ENCODE measurements around the gene HINT1. TPM values are rescaled to one million over a fixed set of nuclear protein-coding genes. Genes with fewer than 3 reads are reported as not detected.

HINT1 gene
- total RNA-seq, 2 donors from 2014 or later: 121 to 328 TPM

GRCh38 chr5:131209506-131210150, 44.6 kb upstream of the HINT1 start:
- Histone ChIP-seq H3K4me3 (no peak overlapping the region), H3K27me3 (replicated peaks; ENCODE audit: insufficient read depth) (no peaks in the 10 kb centered on the region)
- intact Hi-C loops (cut with DNase I): no loop called here

GRCh38 chr5:131209175-131209505, 44.1 kb upstream of the HINT1 start:
- TF ChIP-seq POLR2AphosphoS5 (IDR thresholded peaks at IDR 0.05): no peak
- Histone ChIP-seq H3K4me3 (no peak overlapping the region), H3K9me3 (no peaks in the 10 kb centered on the region), H3K27ac (no peak overlapping the region), H3K36me3 (no peaks in the 10 kb centered on the region), H3K4me1 (replicated peaks) (no peaks in the 10 kb centered on the region), H3K27me3 (replicated peaks; ENCODE audit: insufficient read depth) (no peaks in the 10 kb centered on the region)
- intact Hi-C loops (cut with DNase I): no loop called here
- no peak for DNase-seq (ENCODE audit: low spot score)
- WGBS: 77% methylated on average over 1 of the region's 1 CpG

More at GRCh38 chr5:131209506-131210150, 44.6 kb upstream of the HINT1 start:
- Histone ChIP-seq H3K9me3 (no peaks in the 10 kb centered on the region), H3K4me1 (replicated peaks) (no peaks in the 10 kb centered on the region), H3K27ac (no peak overlapping the region), H3K36me3 (no peaks in the 10 kb centered on the region)
- 55% methylated on average over 6 of the region's 6 CpGs for WGBS
- no peak for TF ChIP-seq POLR2A (IDR thresholded peaks at IDR 0.05)
- no peak for DNase-seq (ENCODE audit: low spot score)

GRCh38 chr5:131206772-131207171, 41.7 kb upstream of the HINT1 start:
- TF ChIP-seq POLR2A (IDR thresholded peaks at IDR 0.05) (no peak), CTCF (IDR thresholded peaks at IDR 0.05) (no peak), POLR2AphosphoS5 (IDR thresholded peaks at IDR 0.05) (no peak)
- WGBS: 24% methylated on average over 1 of the region's 1 CpG

GRCh38 chr5:131206061-131206460, 41.0 kb upstream of the HINT1 start:
- Histone ChIP-seq H3K4me3 (no peak overlapping the region), H3K9me3 (no peaks in the 10 kb centered on the region), H3K27me3 (replicated peaks; ENCODE audit: insufficient read depth) (no peaks in the 10 kb centered on the region), H3K36me3 (no peaks in the 10 kb centered on the region), H3K4me1 (replicated peaks) (no peaks in the 10 kb centered on the region), H3K27ac (no peak overlapping the region)
- DNase-seq (ENCODE audit: low spot score): no peak
- TF ChIP-seq POLR2A (IDR thresholded peaks at IDR 0.05) (no peak), CTCF (IDR thresholded peaks at IDR 0.05) (no peak), POLR2AphosphoS5 (IDR thresholded peaks at IDR 0.05) (no peak)
- intact Hi-C loops (cut with DNase I): no loop called here
- WGBS: 80% methylated on average over 2 of the region's 2 CpGs

More at GRCh38 chr5:131206772-131207171, 41.7 kb upstream of the HINT1 start:
- no peak overlapping the region for H3K27ac ChIP-seq
- DNase-seq (ENCODE audit: low spot score): no peak
- intact Hi-C loops (cut with DNase I): no loop called here
- no peak overlapping the region for H3K4me3 ChIP-seq
- H3K4me1 ChIP-seq (replicated peaks): no peaks in the 10 kb centered on the region
- H3K27me3 ChIP-seq (replicated peaks; ENCODE audit: insufficient read depth): no peaks in the 10 kb centered on the region
- no peaks in the 10 kb centered on the region for H3K36me3 ChIP-seq
- H3K9me3 ChIP-seq: no peaks in the 10 kb centered on the region

- H3K36me3 ChIP-seq: no peaks in the 10 kb centered on the region
- no peak overlapping the region for H3K4me3 ChIP-seq
- H3K27me3 ChIP-seq (replicated peaks; ENCODE audit: insufficient read depth): no peaks in the 10 kb centered on the region
- TF ChIP-seq POLR2AphosphoS5 (IDR thresholded peaks at IDR 0.05): no peak
- TF ChIP-seq POLR2A (IDR thresholded peaks at IDR 0.05): no peak
- TF ChIP-seq CTCF (IDR thresholded peaks at IDR 0.05): no peak
- intact Hi-C loops (cut with DNase I): no loop called here
- no peaks in the 10 kb centered on the region for H3K4me1 ChIP-seq (replicated peaks)
- WGBS: 69% methylated on average over 2 of the region's 2 CpGs
- H3K9me3 ChIP-seq: no peaks in the 10 kb centered on the region
- no peak for DNase-seq (ENCODE audit: low spot score)
- H3K27ac ChIP-seq: no peak overlapping the region
Measured at GRCh38 chr5:131204964-131205363, 39.9 kb upstream of the HINT1 start.

GRCh38 chr5:131200560-131200959, 35.5 kb upstream of the HINT1 start:
- H3K9me3 ChIP-seq: no peaks in the 10 kb centered on the region
- no peak for DNase-seq (ENCODE audit: low spot score)
- no peak overlapping the region for H3K27ac ChIP-seq
- H3K4me3 ChIP-seq: no peak overlapping the region
- intact Hi-C loops (cut with DNase I): no loop called here
- H3K27me3 ChIP-seq (replicated peaks; ENCODE audit: insufficient read depth): no peaks in the 10 kb centered on the region
- H3K36me3 ChIP-seq: no peaks in the 10 kb centered on the region
- no peaks in the 10 kb centered on the region for H3K4me1 ChIP-seq (replicated peaks)
- no peak for TF ChIP-seq POLR2A (IDR thresholded peaks at IDR 0.05)
- no peak for TF ChIP-seq POLR2AphosphoS5 (IDR thresholded peaks at IDR 0.05)
- no peak for TF ChIP-seq CTCF (IDR thresholded peaks at IDR 0.05)
- WGBS: 93% methylated on average over 3 of the region's 3 CpGs

Data from prostate gland (tissue), 2 donors.